Effector CD4-positive, alpha-beta T cell (primary cell): ENCODE results near the gene ATOH7.
"Not testable (repeated sequence)": the region's sequence is repeated elsewhere in the genome, so short reads cannot be mapped to it uniquely, and the experiment has no call there.

ENCODE experiments used
- DNase-seq: peaks from one replicate; pipeline ENCODE4 v3.0.0-alpha.2; 2020

Gene ATOH7

DNA sequence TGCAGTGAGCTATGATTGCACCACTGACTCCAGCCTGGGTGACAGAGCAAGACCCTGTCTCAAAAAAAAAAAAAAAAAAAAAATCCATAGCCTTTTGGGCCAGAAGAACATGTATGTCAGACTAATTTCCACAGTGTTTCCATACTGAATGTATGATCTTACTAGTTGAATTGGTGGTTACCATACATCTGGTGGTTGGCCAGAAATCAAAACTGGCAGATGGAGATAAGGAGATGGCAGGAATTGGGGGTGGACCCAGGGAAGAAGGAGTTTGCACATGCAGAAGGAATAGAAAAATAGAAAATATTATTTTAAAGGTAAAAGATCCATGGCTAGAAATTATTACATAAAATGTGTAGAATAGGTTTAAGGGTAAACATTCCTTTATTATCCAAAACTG lies 3.7 kb upstream of the ATOH7 start:
- DNase-seq = no peak

DNA sequence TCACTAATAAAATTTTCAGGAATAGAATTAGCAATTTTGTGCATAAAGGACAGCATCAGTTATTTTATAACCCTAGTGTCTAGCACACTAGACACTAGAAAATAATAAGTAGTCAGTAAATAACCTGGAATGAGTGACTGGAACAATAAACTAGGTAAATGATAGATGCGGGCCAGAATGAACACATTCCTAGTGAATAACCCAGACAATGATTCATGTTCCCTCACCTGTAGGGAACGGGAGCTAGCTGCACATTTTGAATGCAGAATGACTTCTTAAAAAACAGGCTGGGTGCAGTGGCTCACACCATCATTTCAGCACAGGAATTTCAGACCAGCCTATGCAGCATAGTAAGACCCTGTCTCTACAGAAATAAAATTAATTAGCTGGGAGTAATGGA lies 3.2 kb upstream of the ATOH7 start:
- DNase-seq = no peak

DNA sequence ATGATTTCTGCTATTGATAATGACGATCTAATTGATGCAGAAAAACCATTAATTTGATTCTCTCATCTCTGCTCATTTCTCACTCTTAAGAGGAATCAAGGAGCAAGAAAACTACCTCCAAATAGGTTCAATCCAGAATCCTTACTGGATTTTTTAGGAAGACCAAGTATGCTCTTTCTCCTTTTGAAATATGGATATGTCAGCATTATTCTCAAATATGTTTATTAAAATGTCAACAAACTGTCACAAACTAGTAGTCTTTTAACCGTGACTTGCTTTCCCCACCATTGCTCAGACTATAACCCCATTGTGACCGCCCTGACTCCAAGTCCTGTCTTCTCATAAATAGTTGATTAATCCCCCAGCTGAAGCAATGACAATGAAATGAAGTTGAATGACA lies 1.1 kb upstream of the ATOH7 start:
- no peak for DNase-seq

DNA sequence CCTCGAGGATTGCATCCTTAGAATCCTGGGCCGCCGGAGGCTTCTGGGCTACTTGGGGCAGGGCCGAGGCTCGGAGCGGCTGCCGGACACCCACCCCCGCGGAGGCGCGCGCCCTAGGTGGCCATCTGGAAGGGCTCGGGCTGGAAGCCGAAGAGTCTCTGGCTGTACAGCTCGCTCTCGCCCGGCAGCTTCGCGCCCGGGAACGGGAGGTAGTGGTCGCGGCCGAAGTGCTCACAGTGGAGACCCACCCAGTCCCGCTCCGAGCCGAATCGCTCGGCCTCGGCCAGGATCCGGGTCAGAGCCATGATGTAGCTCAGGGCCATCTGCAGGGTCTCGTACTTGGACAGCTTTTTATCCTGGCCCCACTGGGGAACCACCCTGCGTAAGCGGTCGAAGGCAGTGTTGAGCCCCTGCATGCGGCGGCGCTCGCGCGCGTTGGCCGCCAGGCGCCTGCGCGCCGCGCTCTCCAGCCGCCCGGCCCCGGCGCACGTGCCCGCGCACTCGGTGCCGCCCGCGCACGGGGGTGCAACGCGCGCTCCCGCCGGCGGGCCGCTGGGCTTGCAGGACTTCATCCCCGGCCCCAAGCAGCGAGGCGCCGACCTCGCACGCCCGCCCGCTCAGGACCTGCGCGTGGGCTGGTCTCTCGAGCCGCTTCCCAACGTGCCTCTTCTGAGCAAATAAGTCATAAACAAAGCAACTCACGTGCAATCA lies 652 bp downstream of the ATOH7 start:
- no peak for DNase-seq

DNA sequence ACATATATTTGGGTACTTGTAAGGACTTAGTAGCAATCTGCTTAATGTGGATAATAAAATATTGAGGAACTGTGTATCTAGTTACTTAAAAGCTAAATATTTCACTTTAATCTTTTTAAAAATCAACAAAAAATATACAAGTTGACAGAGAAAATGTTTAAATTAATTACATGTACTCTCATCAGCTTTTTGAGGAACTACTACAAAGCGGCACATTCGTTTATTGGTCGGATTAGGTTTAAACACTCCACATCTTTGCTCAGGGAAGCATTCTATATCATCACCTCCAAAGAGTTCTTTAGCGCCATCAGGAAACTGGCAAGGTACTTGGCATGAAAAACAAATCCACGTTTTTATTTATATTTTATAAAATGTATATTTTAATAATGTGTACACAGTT lies 1.6 kb downstream of the ATOH7 start:
- no peak for DNase-seq

DNA sequence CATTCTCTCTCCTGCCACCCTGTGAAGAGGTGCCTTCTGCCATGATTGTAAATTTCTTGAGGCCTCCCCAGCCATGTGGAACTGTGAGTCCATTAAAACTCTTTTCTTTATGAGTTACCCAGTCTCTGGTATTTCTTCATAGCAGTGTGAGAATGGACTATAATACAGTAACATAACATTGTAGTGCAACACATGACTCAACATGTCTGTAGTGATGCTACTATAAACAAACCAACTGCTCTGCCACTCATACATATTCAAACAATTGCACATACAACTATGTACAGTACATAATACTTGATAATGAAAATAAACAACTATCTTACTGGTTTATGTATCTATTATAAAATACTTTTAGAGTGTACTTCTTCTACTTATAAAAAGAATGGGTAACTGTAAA lies 7.1 kb downstream of the ATOH7 start:
- DNase-seq = no peak

DNA sequence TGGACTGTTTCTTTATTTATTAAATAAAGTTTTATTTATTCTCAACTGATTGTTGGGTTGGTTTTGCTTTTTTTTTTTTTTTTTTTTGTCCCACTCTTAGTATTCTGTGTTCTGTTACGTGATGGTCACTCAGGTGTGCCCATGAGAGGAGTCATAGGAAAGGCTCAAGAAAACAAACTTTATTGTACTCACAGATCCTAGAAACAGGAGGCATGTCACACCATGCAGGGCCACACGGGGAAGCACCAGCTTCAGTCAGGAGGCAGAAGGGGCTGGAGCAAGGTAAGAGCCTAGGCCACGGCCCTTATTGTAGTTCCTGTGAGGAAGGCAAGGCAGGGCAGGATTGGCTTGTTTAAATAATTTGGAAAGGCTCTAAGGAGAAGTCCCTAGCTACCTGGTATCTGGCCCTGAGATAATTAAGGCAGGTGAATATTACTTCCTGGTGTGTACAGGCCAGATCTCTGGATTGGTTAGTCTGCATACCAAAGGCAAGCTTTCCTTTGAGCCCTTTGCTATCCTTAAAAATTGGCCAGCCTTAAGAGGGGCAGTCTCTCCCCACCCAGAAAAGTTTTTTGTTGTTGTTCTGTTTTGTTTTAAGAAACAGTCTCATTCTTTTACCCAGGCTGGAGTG lies 8.3 kb downstream of the ATOH7 start:
- DNase-seq = no peak

DNA sequence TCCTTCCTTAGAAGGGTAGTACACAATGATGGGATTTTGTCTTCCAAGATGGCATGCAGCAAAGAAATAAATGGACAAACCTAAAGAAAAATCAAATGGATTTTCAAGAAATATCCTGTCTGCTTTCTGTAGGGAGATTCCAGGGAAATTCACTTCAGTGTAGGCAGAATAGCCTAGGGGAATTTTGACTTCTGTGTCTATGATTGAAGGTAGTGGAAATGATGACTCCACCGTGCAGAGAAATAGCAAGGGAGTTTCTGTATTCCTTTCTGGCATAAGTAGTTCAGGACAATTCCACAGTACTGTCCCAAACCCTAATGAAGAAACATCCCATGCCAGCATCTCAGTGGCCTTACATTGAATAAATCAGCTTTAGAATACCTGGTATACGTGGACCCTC lies 9.5 kb downstream of the ATOH7 start:
- DNase-seq = no peak

DNA sequence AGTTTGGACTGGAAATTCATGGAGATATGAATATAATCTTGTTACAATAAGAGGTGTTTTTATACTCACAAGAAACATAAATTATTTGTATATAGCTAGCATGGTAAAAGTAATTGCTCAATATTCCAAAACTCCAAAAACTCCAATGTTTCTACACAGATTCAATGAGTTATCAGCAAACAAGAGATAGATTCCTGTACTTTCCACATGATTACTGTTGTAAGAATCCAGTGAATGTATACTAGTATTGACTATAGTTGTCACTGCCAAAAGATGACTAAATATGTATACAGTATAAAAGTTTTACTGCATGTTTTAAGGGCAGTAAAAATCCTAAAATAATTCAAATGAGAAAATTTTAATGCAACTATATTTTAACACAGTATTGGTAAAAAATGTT lies 10.7 kb downstream of the ATOH7 start:
- DNase-seq = no peak

DNA sequence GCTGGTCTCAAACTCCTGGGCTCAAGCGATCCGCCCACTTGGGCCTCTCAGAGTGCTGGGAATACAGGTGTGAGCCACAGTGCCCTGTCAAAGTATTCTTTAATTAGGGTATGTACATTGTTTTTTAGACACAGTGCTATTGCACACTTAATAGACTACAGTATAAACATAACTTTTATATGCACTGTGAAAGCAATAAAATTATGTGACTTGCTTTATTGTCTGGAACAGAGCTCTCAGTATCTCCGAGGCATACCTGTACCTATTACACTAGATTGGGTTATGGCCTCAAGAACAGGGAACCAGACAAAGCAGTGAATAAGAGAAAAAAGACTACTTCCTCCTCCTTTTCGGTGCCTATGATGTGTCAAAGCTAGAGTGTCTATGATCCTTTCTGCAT lies 13.1 kb downstream of the ATOH7 start:
- no peak for DNase-seq

DNA sequence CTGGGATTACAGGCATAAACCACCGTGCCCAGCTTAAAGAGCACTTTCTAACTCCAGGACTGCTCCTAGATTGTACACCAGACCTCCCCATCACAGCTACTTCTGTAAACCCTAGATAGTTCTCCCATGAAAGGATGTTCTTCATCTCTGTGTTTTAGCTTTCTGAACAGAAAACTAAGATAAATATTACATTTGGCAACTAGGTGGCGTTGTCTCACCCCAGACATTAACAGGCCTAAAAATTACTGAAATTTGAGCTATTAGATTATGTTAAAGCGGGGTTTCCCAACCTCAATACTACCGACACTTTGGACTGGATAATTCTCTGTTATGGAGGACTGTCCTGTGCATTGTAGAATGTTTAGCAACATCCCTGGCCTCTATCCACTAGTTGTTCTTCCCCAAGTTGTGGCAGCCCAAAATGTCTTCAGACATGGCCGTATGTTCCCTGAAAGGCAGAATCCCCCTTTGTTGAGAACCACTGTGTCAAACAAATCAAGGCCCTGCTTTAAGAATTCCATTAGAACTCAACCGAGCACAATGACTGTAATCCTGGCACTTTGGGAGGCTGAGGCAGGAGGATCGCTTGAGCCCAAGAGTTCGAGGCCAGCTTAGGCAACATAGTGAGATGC lies 19.1 kb downstream of the ATOH7 start:
- DNase-seq = no peak

DNA sequence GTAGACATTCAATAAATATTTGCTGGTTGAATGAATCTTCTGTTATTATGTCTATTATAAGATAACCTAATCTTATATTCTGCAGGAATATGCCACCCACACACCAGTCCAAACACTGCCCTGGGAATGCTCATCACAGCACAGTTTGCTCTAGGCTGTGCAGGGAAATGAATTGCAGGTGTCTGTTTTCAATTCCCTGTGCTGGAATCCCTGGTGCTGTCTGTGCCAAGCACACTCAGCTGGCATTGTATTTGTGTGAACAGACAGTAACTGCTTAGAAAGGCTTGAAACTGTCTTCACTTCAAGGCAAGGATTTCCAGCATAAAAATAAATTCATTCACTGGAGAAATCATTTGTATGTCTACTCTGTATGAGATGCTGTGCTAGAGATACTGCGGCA lies 20.2 kb downstream of the ATOH7 start:
- no peak for DNase-seq

DNA sequence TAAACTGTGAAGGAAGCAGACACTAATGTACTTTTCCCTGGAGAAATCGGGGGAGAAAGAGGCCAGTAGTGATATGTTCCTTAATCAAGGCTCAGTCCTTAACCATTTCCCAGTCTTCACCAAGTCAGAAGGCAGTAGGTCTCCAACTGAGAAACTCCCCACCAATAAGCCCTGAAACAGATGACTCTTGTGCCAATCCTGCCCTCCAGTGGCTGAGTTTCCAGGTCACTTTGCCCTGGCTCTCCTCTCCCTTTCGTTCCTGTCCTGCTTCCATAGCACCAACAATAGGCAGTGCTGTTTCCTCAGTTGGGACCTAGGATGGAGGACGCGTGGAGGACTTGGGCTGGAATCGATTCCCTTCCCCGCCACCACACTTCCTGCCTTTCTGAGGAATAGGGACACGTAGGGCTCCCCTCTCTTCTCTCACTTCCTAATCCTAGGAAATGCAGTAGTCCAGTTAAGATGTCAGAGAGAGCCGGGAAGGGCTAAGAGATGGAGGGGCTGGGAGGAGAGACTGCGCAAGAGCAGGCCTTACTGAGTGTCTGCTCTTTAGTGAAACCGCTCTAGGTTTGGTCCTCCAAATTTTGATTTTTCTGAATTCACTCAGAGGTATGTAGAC lies 23.4 kb downstream of the ATOH7 start:
- no peak for DNase-seq

DNA sequence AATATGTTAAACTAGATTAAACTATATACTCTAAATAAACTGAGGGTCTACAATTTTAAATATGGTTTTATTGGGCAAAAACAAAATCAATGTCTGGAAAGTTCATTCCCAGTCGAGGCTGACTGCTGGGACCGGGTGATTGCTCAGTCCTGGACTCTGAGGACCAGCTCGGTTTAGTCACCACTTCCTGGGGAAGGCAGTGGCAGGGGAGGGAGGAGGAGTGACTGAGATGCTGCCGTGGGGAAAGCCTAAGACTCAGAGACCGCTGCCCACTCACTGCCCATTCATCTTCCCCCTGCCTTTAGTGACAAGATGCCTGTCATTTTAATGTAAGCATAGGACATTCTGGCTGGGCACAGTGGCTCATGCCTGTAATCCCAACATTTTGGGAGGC lies 29.0 kb downstream of the ATOH7 start:
- no peak for DNase-seq

DNA sequence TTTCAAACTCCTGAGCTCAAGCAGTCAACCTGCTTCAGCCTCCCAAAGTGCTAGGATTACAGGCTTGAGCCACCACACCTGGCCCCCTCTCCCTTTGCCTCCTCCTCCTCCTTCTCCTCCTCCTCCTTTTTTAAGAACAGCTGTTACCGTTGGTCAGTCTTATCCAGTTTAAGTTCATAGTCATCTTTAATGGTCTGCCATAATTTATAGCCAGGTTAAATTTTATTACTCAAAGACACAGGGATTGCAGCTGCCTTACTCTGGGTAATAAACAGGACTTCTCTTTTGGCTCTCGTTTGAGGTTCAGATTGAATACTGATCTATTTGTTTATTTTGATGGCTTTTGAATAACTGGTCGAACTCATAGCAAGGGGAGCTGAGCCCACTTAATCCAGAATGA lies 35.2 kb downstream of the ATOH7 start:
- DNase-seq = no peak

DNA sequence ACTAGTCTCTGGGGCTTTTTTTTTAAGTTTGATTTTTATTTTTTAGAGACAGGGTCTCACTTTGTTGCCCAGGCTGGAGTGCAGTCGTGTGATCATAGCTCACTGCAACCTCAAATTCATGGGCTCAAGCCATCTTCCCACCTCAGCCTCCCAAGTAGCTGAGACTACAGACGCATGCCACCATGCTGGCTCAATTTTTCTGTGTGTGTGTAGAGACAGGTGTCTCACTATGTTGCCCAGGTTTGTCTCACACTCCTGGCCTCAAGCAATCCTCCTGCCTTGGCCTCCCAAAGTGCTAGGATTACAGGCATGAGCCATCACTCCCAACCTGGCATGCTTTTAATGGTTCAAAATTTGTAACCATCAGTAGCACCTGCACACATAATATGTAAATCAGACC lies 36.1 kb downstream of the ATOH7 start:
- DNase-seq = not testable (repeated sequence)

DNA sequence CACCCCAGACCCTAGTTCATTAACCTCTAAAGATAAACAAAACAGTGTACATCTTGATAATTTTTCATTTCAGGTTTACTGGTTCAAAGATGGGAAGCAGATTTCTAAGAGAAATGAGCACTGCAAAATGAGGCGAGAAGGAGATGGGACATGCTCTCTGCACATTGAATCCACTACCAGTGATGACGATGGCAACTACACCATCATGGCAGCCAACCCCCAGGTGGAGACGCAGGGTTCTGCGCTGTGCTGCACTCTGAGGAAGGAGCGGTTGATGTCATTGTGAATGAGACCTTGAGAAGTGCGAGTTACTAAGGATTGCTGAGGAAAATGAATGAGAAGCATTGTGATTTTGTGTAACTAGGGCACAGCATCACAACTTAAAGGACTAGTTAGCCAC lies 37.6 kb downstream of the ATOH7 start:
- no peak for DNase-seq

DNA sequence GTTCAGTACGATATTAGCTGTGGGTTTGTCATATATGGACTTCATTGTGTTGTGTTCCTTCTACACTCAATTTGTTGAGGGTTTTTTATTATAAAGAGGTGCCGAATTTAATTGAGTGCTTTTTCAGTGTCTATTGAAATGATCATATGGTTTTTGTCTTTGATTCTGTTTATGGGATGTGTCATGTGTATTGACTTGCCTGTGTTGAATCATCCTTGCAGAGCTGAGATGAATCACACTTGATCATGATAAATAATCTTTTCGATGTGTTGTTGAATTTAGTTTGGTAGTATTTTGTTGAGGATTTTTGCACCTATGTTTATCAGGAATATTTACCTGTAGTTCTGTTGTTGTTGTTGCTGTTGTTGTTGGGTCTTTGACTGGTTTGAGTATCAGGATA lies 39.8 kb downstream of the ATOH7 start:
- no peak for DNase-seq

DNA sequence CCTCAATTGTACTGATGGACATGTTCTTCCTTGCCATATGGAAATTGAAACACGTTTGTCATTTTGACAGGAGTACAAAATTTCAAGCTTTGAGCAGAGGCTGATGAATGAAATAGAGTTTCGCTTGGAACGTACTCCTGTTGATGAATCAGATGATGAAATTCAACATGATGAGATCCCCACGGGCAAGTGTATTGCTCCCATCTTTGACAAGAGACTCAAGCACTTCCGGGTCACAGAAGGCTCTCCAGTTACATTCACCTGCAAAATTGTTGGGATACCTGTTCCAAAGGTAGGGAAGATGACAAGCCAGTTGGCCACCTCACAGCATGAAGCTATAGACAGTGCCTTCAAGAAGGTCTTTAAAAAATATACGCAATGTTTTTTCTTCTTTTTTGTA lies 43.1 kb downstream of the ATOH7 start:
- DNase-seq = no peak

DNA sequence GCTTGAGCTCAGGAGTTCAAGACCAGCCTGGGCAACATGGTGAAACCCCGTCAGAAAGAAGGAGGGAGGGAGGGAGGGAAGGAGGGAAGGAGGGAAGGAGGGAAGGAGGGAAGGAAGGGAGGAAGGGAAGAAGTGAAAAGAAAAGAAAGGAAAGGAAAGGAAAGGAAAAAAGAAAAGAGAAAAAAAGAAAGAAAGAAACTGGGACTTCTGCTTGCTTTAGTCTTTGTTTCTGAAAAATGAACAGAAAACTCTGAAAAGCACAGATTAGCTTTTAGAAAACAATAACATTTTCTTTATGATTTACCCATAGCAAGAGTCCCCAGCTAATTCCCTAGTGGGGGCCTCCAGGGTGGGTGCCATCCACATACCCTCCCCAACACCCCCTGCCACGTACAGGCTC lies 46.8 kb downstream of the ATOH7 start:
- no peak for DNase-seq

DNA sequence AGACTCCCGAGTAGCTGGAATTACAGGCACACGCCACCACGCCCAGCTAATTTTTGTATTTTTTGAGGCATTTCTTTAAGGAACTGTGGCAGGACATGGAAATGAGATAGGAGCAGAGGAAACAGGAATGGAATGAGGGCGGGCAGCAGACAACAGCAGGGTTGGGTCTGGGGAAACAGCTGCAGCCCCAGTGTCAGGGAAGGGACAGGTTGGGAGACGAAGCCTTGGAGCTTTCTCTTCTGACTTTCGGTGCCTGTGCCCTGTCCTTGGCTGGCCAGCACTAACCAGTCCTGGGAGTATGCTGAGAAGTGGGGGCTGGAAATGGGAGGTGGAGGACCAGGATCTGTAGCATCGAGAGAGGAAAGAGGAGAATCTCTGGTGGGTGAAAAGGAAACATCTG lies 47.4 kb downstream of the ATOH7 start:
- no peak for DNase-seq
